Endothelial cell of umbilical vein (primary cell): ENCODE results near the gene CCR1. TPM values are rescaled to one million over a fixed set of nuclear protein-coding genes. Genes with fewer than 3 reads are reported as not detected.

Source experiments
- BruUV-seq: library from RNA; stranded (reverse); fragments of 400-500 nt; replicated peaks from 2 replicates; lab custom pipeline; 2021; lab: Mats Ljungman, UMichigan
- CTCF ChIA-PET: fragments of 300-600, 350-600 bp; sonication (Branson Sonifier 250); formaldehyde crosslinking; loops from one replicate; lab custom pipeline; 2021; ENCODE audit warnings: antibody characterized with exemption, inconsistent platforms; lab: Charles Lee
- POLR2A ChIA-PET: fragments of 300-600, 350-600 bp; sonication (Branson Sonifier 250); formaldehyde crosslinking; loops from one replicate; lab custom pipeline; 2021; ENCODE audit warnings: antibody characterized with exemption, inconsistent platforms; lab: Charles Lee
- DNase-seq: peaks from one replicate; pipeline ENCODE4 v3.0.0-alpha.2; 2011; ENCODE audit warnings: low read depth, low spot score
- FAIRE-seq: peaks from 2 replicates; lab custom pipeline; 2011; peaks lifted over from hg19 to GRCh38; lab: Jason Lieb, UNC
- H2AFZ ChIP-seq: 2 replicates; pipeline ENCODE4 v1.6.0; 2012; ENCODE audit warnings: low read depth, low read length, control low read depth, inconsistent platforms
- H3K27ac ChIP-seq: 2 replicates; pipeline ENCODE4 v1.5.1; 2011; ENCODE audit warnings: low read depth, mild to moderate bottlenecking, control low read depth, low read length, moderate library complexity; ENCODE audit not compliant: insufficient read depth
- H3K27me3 ChIP-seq, 2 experiments: 2 replicates each; pipeline versions ENCODE4 v1.6.0 to v1.6.1; 2011; ENCODE audit warnings: low read length in 2 of 2, mixed read lengths in 1 of 2; ENCODE audit not compliant: control insufficient read depth in 2 of 2, insufficient read depth in 2 of 2
- H3K36me3 ChIP-seq, 2 experiments: 2 replicates in 1 of 2; 3 replicates in 1 of 2; pipeline ENCODE4 v1.5.1; 2011; ENCODE audit warnings: low read length in 2 of 2, mild to moderate bottlenecking in 1 of 2, moderate library complexity in 1 of 2; ENCODE audit not compliant: control insufficient read depth in 2 of 2, insufficient read depth in 2 of 2; ENCODE audit errors: extremely low read depth in 1 of 2
- H3K4me1 ChIP-seq: 3 replicates; pipeline ENCODE4 v1.5.1; 2011; ENCODE audit warnings: mild to moderate bottlenecking, low read length; ENCODE audit not compliant: control insufficient read depth, insufficient read depth; ENCODE audit errors: extremely low read depth
- H3K4me2 ChIP-seq: 2 replicates; pipeline ENCODE4 v1.6.1; 2011; ENCODE audit warnings: low read length, control low read depth, mixed read lengths; ENCODE audit not compliant: insufficient read depth
- H3K4me3 ChIP-seq, 3 experiments: fragments of 200-600 bp in 1 of 3; sonication (generic), shearing (Covaris generic) in 1 of 3; replicated peaks in 1 of 3; 2 replicates each; pipeline ENCODE4 v1.5.1; 2011 to 2016; ENCODE audit warnings: control low read depth in 3 of 3, low read length in 3 of 3, mild to moderate bottlenecking in 2 of 3, inconsistent platforms in 1 of 3, low read depth in 1 of 3, moderate library complexity in 1 of 3; ENCODE audit not compliant: insufficient read depth in 1 of 3
- H3K79me2 ChIP-seq: 2 replicates; pipeline ENCODE4 v1.6.0; 2012; ENCODE audit warnings: low read length, inconsistent platforms; ENCODE audit not compliant: control insufficient read depth, insufficient read depth
- H3K9ac ChIP-seq: replicated peaks from 2 replicates; pipeline ENCODE3; 2011; ENCODE audit warnings: low read length, control low read depth; ENCODE audit not compliant: insufficient read depth; ENCODE audit errors: extremely low read depth
- H3K9me1 ChIP-seq: replicated peaks from 3 replicates; pipeline ENCODE4 v1.6.0; 2011; ENCODE audit warnings: mild to moderate bottlenecking, low read length; ENCODE audit not compliant: control insufficient read depth, insufficient read depth; ENCODE audit errors: extremely low read depth
- H3K9me3 ChIP-seq: replicated peaks from 2 replicates; pipeline ENCODE4 v1.5.1; 2012; ENCODE audit warnings: low read length, inconsistent platforms; ENCODE audit not compliant: control insufficient read depth, insufficient read depth
- H4K20me1 ChIP-seq: replicated peaks from 2 replicates; pipeline ENCODE3; 2011; ENCODE audit warnings: mild to moderate bottlenecking, low read length; ENCODE audit not compliant: control insufficient read depth, insufficient read depth; ENCODE audit errors: extremely low read depth
- EZH2 ChIP-seq: IDR thresholded peaks from 2 replicates; pipeline ENCODE4 v1.6.1; 2012; ENCODE audit warnings: borderline replicate concordance, low read depth, mild to moderate bottlenecking, moderate library complexity, low read length, inconsistent platforms; ENCODE audit not compliant: severe bottlenecking
- FOS ChIP-seq: IDR thresholded peaks from 2 replicates; pipeline ENCODE4 v1.6.1; 2011; ENCODE audit warnings: mild to moderate bottlenecking, low read length, moderate library complexity, borderline replicate concordance; ENCODE audit not compliant: insufficient read depth
- GATA2 ChIP-seq: IDR thresholded peaks from 2 replicates; pipeline ENCODE4 v1.7.0; 2011; ENCODE audit warnings: low read depth, mild to moderate bottlenecking, moderate library complexity, mixed read lengths, low read length; ENCODE audit not compliant: insufficient read length, insufficient read depth
- JUN ChIP-seq: IDR thresholded peaks from 2 replicates; pipeline ENCODE4 v1.6.1; 2011; ENCODE audit warnings: borderline replicate concordance, low read depth; ENCODE audit not compliant: insufficient read length, insufficient read depth
- MYC ChIP-seq: IDR thresholded peaks from one replicate; pipeline ENCODE4 v1.6.1; 2011; ENCODE audit warnings: mild to moderate bottlenecking, low read depth, low read length
- POLR2A ChIP-seq: IDR thresholded peaks from 2 replicates; pipeline ENCODE4 v1.6.1; 2012; ENCODE audit warnings: low read depth, mild to moderate bottlenecking, control low read depth, low read length
- POLR2AphosphoS5 ChIP-seq: IDR thresholded peaks from 2 replicates; pipeline ENCODE4 v1.6.1; 2012; ENCODE audit warnings: low read depth, mild to moderate bottlenecking, control low read depth, low read length, moderate library complexity; ENCODE audit not compliant: insufficient read depth
- dilution Hi-C: fragments of 300-500 bp; cut with MboI; formaldehyde crosslinking; loops from one replicate; pipeline ENCODE4 v1.15.0; 2019; ENCODE audit warnings: low sequenced_read_pairs; ENCODE audit not compliant: extremely low pct_ligation_motif_present
- intact Hi-C: fragments of 100-400 bp; cut with micrococcal nuclease; formaldehyde crosslinking; loops from one replicate; pipeline ENCODE4 v1.10.0; 2022
- polyA plus RNA-seq, 4 experiments: library from polyadenylated mRNA; depleted of rRNA in 3 of 4; stranded (reverse) in 3 of 4; unstranded in 1 of 4; fragments of >200 nt; gene quantifications; 2 replicates each; pipeline versions ENCODE4 v1.2.1 to v1.2.3, GENCODE V29; 2011 to 2012; ENCODE audit warnings: missing spikeins in 1 of 4
- total RNA-seq: library from RNA; stranded (reverse); gene quantifications from 2 replicates; pipeline ENCODE4 v1.2.3, GENCODE V29; 2021
- TF ChIP-seq, protein P1 (sequence below), 2 donors: IDR thresholded peaks; 1 replicate in 1 of 2; 2 replicates in 1 of 2; pipeline ENCODE4 v1.5.1; 2011; ENCODE audit warnings: low read length in 2 of 2, mild to moderate bottlenecking in 2 of 2, moderate library complexity in 2 of 2, control low read depth in 1 of 2, inconsistent platforms in 1 of 2, low read depth in 1 of 2; ENCODE audit not compliant: insufficient read depth in 1 of 2; ENCODE audit errors: extremely low read depth in 1 of 2
- TF ChIP-seq, protein P2 (sequence below): IDR thresholded peaks from 2 replicates; pipeline ENCODE4 v1.6.1; 2011; ENCODE audit not compliant: insufficient read depth, insufficient read length

CCR1 gene
- total and polyA plus RNA-seq, 2 donors (not counting 3 experiments of a cell fraction or from before 2014, with no cell fraction given): not detected

DNA sequence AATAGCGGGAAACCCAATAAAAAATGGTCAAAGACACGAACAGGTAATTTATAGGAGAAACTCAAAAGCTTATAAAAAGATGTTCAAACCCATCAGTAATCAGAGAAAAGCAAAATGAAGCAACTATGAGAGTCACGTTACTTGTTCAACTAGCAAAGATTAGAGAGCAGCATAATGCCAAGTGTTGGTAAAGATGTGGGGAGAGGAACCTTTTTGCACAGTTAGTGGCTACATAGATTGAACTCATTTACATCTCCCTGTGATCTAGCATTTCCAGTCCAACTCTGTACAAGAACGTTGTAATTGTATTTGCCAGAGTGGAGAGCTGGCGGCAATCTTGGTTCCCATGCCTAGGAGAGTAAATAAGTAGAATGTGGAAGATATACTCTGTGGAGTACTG lies 15.2 kb downstream of the CCR1 start:
- FAIRE-seq (no peak), DNase-seq (no peak)
- no peak for TF ChIP-seq GATA2
- TF ChIP-seq POLR2A: no peak
- no peak for TF ChIP-seq JUN
- no peak for TF ChIP-seq POLR2AphosphoS5
- no peak for TF ChIP-seq FOS
- dilution Hi-C loops (no loop called here), intact Hi-C loops (no loop called here)
- Histone ChIP-seq H3K4me3 (no peak overlapping the region), H3K9me1 (no peaks in the 10 kb centered on the region), H4K20me1 (no peaks in the 10 kb centered on the region), H3K9ac (no peak overlapping the region), H3K27me3 (no peaks in the 10 kb centered on the region), H3K4me1 (no peaks in the 10 kb centered on the region), H3K27ac (no peak overlapping the region), H2AFZ (no peak overlapping the region), H3K79me2 (no peaks in the 10 kb centered on the region), H3K36me3 (no peaks in the 10 kb centered on the region), H3K4me2 (no peak overlapping the region), H3K9me3 (no peaks in the 10 kb centered on the region)
- CTCF ChIA-PET: no interaction called here
- no TSS peak for BruUV-seq
- POLR2A ChIA-PET: no interaction called here

DNA sequence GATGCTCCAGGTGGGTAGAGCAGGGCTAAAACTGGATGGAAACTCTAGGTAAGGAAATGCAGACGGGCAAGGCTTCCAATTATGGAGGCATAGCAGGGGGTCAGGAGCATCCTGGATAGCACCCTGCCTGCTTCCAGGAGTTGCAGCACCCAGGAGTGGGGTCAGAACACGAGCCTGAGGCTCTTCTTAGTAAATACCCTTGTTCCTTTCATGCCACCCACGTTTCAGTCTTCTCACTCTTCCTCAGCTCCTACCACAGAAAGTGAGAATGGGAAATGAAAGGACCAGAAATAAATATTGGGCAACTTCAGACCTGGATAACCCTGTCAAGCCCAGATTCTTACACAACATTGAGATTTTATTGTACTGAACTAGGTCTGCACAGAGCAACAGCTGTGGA lies 16.4 kb downstream of the CCR1 start:
- no peak for TF ChIP-seq POLR2AphosphoS5
- no peak for TF ChIP-seq FOS
- no peak for TF ChIP-seq MYC
- no peak for TF ChIP-seq EZH2
- no peak for TF ChIP-seq POLR2A
- TF ChIP-seq, protein P1, sequence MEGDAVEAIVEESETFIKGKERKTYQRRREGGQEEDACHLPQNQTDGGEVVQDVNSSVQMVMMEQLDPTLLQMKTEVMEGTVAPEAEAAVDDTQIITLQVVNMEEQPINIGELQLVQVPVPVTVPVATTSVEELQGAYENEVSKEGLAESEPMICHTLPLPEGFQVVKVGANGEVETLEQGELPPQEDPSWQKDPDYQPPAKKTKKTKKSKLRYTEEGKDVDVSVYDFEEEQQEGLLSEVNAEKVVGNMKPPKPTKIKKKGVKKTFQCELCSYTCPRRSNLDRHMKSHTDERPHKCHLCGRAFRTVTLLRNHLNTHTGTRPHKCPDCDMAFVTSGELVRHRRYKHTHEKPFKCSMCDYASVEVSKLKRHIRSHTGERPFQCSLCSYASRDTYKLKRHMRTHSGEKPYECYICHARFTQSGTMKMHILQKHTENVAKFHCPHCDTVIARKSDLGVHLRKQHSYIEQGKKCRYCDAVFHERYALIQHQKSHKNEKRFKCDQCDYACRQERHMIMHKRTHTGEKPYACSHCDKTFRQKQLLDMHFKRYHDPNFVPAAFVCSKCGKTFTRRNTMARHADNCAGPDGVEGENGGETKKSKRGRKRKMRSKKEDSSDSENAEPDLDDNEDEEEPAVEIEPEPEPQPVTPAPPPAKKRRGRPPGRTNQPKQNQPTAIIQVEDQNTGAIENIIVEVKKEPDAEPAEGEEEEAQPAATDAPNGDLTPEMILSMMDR (IDR thresholded peaks at IDR 0.05; ENCODE audit: extremely low read depth in 1 of 2, insufficient read depth in 1 of 2, low read depth in 1 of 2, low read length in 2 of 2): no peak
- no peak for TF ChIP-seq GATA2
- TF ChIP-seq, protein P2, sequence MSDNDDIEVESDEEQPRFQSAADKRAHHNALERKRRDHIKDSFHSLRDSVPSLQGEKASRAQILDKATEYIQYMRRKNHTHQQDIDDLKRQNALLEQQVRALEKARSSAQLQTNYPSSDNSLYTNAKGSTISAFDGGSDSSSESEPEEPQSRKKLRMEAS: no peak
- no peak for TF ChIP-seq JUN
- ChIA-PET POLR2A (no interaction called here), CTCF (interaction anchor here (0.9 kb wide), 1 partner anchor 9 kb away, joined by 3 read pairs; no protein-coding TSS in a partner anchor)
- no peak overlapping the region for H3K4me3 ChIP-seq
- H2AFZ ChIP-seq: no peak overlapping the region
- no peaks in the 10 kb centered on the region for H3K79me2 ChIP-seq
- intact Hi-C loops: no loop called here
- no TSS peak for BruUV-seq
- no peak for DNase-seq
- H3K9me1 ChIP-seq: no peaks in the 10 kb centered on the region
- H3K9me3 ChIP-seq: no peaks in the 10 kb centered on the region
- H3K4me2 ChIP-seq: no peak overlapping the region
- dilution Hi-C loops: no loop called here
- no peaks in the 10 kb centered on the region for H3K36me3 ChIP-seq
- H3K9ac ChIP-seq: no peak overlapping the region
- H3K27me3 ChIP-seq: no peaks in the 10 kb centered on the region
- H3K27ac ChIP-seq: no peak overlapping the region
- H3K4me1 ChIP-seq: no peaks in the 10 kb centered on the region
- no peaks in the 10 kb centered on the region for H4K20me1 ChIP-seq
- FAIRE-seq: no peak
